Stomach (tissue), 9 donors: ENCODE data around the gene MAK. TPM values are rescaled to one million over a fixed set of nuclear protein-coding genes. Genes with fewer than 3 reads are reported as not detected.

Experiments
- DNase-seq, 2 donors: peaks; one replicate each; pipeline versions ENCODE4 v3.0.0 to v3.0.0-alpha.2; 2013 to 2019
- H3K27ac ChIP-seq, 5 donors: fragments of 200-600 bp in 4 of 5; sonication (generic) in 4 of 5; one replicate each; pipeline ENCODE4 v1.5.1; 2013 to 2019; ENCODE audit warnings: mild to moderate bottlenecking in 1 of 5, moderate library complexity in 1 of 5
- H3K27me3 ChIP-seq, 3 donors: fragments of 200-600 bp; sonication (generic); one replicate each; pipeline ENCODE4 v1.5.1; 2017 to 2019; ENCODE audit warnings: mixed run types in 1 of 3
- H3K36me3 ChIP-seq, 4 donors: fragments of 200-600 bp; sonication (generic); 1 replicate in 3 of 4; 2 replicates in 1 of 4; pipeline ENCODE4 v1.5.1; 2016 to 2019
- H3K4me1 ChIP-seq, 4 donors: fragments of 200-600 bp; sonication (generic); one replicate each; pipeline ENCODE4 v1.5.1; 2016 to 2019
- H3K4me3 ChIP-seq, 4 donors: fragments of 200-600 bp; sonication (generic) in 3 of 4; one replicate each; pipeline ENCODE4 v1.5.1; 2016 to 2019; ENCODE audit warnings: mild to moderate bottlenecking in 1 of 4
- H3K9me3 ChIP-seq, 4 donors: fragments of 200-600 bp; sonication (generic); one replicate each; pipeline ENCODE4 v1.5.1; 2016 to 2019
- EP300 ChIP-seq: sonication (generic); formaldehyde crosslinking; IDR thresholded peaks from one replicate; pipeline ENCODE4 v1.6.1; 2017; ENCODE audit warnings: antibody characterized with exemption
- POLR2A ChIP-seq, 4 donors: fragments of 450-650 bp; IDR thresholded peaks; one replicate each; pipeline ENCODE4 v1.6.1; 2016; ENCODE audit warnings: antibody characterized with exemption in 4 of 4, control low read depth in 2 of 4, mild to moderate bottlenecking in 1 of 4, moderate library complexity in 1 of 4
- POLR2AphosphoS5 ChIP-seq, 3 donors: sonication (generic); formaldehyde crosslinking; IDR thresholded peaks; one replicate each; pipeline ENCODE4 v1.6.1; 2016; ENCODE audit warnings: antibody characterized with exemption in 3 of 3
- WGBS, 5 donors: extraction: QIAGEN DNeasy Blood & Tissue Kit in 3 of 5; methylation state at CpG; one replicate each; pipeline versions ENCODE4 v1.1.5 to v1.1.7; 2013 to 2018; 5-methylcytosine and 5-hydroxymethylcytosine counted together
- intact Hi-C: fragments of 100-400 bp; cut with DNase I; formaldehyde crosslinking; loops from one replicate; pipeline ENCODE4 v1.15.1; 2023; ENCODE audit warnings: low total_unique reads
- polyA plus RNA-seq, 3 donors: library from polyadenylated mRNA; stranded (reverse); fragments of 200-250 nt; gene quantifications; one replicate each; pipeline ENCODE4 v1.2.3, GENCODE V29; 2013
- total RNA-seq, 5 donors: library from RNA; depleted of rRNA; stranded (reverse); fragments of >200 nt; gene quantifications; one replicate each; pipeline versions ENCODE4 v1.1.0 to v1.2.3, GENCODE V29; 2014 to 2016
- TF ChIP-seq, protein P1 (sequence below), 7 experiments: fragments of 450-650 bp in 4 of 7; fragments of 200-600 bp in 3 of 7; sonication (generic) in 3 of 7; IDR thresholded peaks; one replicate each; pipeline ENCODE4 v1.5.1; 2016 to 2019; ENCODE audit warnings: antibody characterized with exemption in 7 of 7, control low read depth in 2 of 7, mild to moderate bottlenecking in 1 of 7
- donor health status: healthy with polysubstance abuse.
- donor health status: Bipolar disorder and iron deficiency.
- donor health status: healthy.

Gene MAK
- total and polyA plus RNA-seq, 8 donors: 0.05 to 1.0 (median 0.06) TPM; not detected in 5

- WGBS, 5 donors: 86 to 89% (median 88%) methylated on average over 4 of the region's 4 CpGs
- no peak for DNase-seq
- Histone ChIP-seq H3K4me3 (no peak overlapping the region), H3K4me1 (no peaks in the 10 kb centered on the region), H3K36me3 (no peaks in the 10 kb centered on the region), H3K27ac (no peak overlapping the region), H3K9me3 (peaks cover 5 to 18% (median 11%) of the 10 kb centered on the region in 4 donors), H3K27me3 (no peaks in the 10 kb centered on the region)
- intact Hi-C loops: no loop called here
- TF ChIP-seq POLR2AphosphoS5 (IDR thresholded peaks at IDR 0.05): no peak
These were observed 11.6 kb upstream of the MAK start for GRCh38 chr6:10849901-10850300.

DNA sequence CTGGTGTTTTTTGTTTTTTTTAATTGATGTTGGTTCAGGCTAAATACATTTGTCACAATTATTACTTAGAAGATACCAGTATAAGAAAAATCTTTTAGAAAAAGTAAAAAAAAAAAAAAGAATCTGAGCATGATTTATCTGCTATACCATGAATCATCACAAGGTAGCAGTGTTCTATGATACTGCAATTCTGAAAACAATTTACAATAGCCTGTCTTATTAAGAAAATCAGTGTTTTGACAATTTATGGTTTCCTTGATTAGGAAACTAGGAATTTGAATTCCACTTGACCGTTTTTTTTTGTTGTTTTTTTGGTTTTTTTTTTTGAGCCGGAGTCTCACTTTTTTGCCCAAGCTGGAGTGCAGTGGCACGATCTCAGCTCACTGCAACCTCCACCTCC lies 9.3 kb upstream of the MAK start:
- WGBS, 5 donors: 75 to 85% (median 79%) methylated on average over 3 of the region's 3 CpGs
- intact Hi-C loops: no loop called here
- no peak for DNase-seq
- Histone ChIP-seq H3K9me3 (no peaks in the 10 kb centered on the region), H3K4me1 (no peaks in the 10 kb centered on the region), H3K27me3 (no peaks in the 10 kb centered on the region), H3K27ac (no peak overlapping the region), H3K4me3 (no peak overlapping the region), H3K36me3 (no peaks in the 10 kb centered on the region)
- no peak for TF ChIP-seq EP300
- TF ChIP-seq POLR2A (IDR thresholded peaks at IDR 0.05): no peak

GRCh38 chr6:10843554-10843953 lies 5.2 kb upstream of the MAK start:
- Histone ChIP-seq H3K36me3 (no peaks in the 10 kb centered on the region), H3K4me1 (peaks cover 0 to 7% (median 3%) of the 10 kb centered on the region in 4 donors), H3K9me3 (no peaks in the 10 kb centered on the region), H3K27me3 (no peaks in the 10 kb centered on the region), H3K4me3 (no peak overlapping the region), H3K27ac (no peak overlapping the region)
- DNase-seq: no peak
- TF ChIP-seq, protein P1, sequence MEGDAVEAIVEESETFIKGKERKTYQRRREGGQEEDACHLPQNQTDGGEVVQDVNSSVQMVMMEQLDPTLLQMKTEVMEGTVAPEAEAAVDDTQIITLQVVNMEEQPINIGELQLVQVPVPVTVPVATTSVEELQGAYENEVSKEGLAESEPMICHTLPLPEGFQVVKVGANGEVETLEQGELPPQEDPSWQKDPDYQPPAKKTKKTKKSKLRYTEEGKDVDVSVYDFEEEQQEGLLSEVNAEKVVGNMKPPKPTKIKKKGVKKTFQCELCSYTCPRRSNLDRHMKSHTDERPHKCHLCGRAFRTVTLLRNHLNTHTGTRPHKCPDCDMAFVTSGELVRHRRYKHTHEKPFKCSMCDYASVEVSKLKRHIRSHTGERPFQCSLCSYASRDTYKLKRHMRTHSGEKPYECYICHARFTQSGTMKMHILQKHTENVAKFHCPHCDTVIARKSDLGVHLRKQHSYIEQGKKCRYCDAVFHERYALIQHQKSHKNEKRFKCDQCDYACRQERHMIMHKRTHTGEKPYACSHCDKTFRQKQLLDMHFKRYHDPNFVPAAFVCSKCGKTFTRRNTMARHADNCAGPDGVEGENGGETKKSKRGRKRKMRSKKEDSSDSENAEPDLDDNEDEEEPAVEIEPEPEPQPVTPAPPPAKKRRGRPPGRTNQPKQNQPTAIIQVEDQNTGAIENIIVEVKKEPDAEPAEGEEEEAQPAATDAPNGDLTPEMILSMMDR (IDR thresholded peaks at IDR 0.05): no peak
- TF ChIP-seq POLR2A (IDR thresholded peaks at IDR 0.05) (no peak), POLR2AphosphoS5 (IDR thresholded peaks at IDR 0.05) (no peak), EP300 (no peak)
- intact Hi-C loops: no loop called here

GRCh38 chr6:10838794-10839333 lies 525 bp upstream of the MAK start:
- TF ChIP-seq POLR2A (IDR thresholded peaks at IDR 0.05): no peak
- no peak for TF ChIP-seq EP300
- TF ChIP-seq, protein P1 (IDR thresholded peaks at IDR 0.05): no peak
- no peak for TF ChIP-seq POLR2AphosphoS5 (IDR thresholded peaks at IDR 0.05)
- WGBS, 5 donors: 57 to 63% (median 58%) methylated on average over 8 of the region's 8 CpGs
- Histone ChIP-seq H3K27ac (peak overlapping the region in 4 of 5 donors; percentile 45 to 84 (median 72)), H3K9me3 (peaks cover 0 to 5% (median 2%) of the 10 kb centered on the region in 4 donors), H3K4me1 (peaks cover 14 to 27% (median 20%) of the 10 kb centered on the region in 4 donors), H3K4me3 (peak overlapping the region; percentile 62 to 79 (median 68)), H3K36me3 (no peaks in the 10 kb centered on the region), H3K27me3 (peaks cover 0 to 38% (median 24%) of the 10 kb centered on the region in 3 donors)
- no peak for DNase-seq
- intact Hi-C loops: no loop called here

- Histone ChIP-seq H3K27me3 (peaks cover 0 to 38% (median 24%) of the 10 kb centered on the region in 3 donors), H3K4me1 (peaks cover 14 to 27% (median 20%) of the 10 kb centered on the region in 4 donors), H3K4me3 (peak overlapping the region; percentile 62 to 79 (median 68)), H3K9me3 (peaks cover 0 to 5% (median 2%) of the 10 kb centered on the region in 4 donors), H3K27ac (peak overlapping the region; percentile 45 to 84 (median 70)), H3K36me3 (no peaks in the 10 kb centered on the region)
- TF ChIP-seq, protein P1 (IDR thresholded peaks at IDR 0.05): no peak
- TF ChIP-seq EP300: no peak
- TF ChIP-seq POLR2AphosphoS5 (IDR thresholded peaks at IDR 0.05): no peak
- TF ChIP-seq POLR2A (IDR thresholded peaks at IDR 0.05): no peak
- intact Hi-C loops: no loop called here
- 0 to 2% (median 1%) methylated on average over 18 to 22 of the region's 22 CpGs for WGBS, 5 donors
- DNase-seq: no peak
These were observed 731 bp downstream of the MAK start for GRCh38 chr6:10837622-10837994.
